Mucosa of stomach (tissue), 1 donor: ENCODE measurements around the gene OR1I1.

Source experiments
- H3K27me3 ChIP-seq: one replicate; pipeline ENCODE4 v1.7.0; 2013; ENCODE audit warnings: mild to moderate bottlenecking, low read length; ENCODE audit not compliant: control insufficient read depth, insufficient read depth
- H3K36me3 ChIP-seq: one replicate; pipeline ENCODE4 v1.7.0; 2013; ENCODE audit warnings: low read length; ENCODE audit not compliant: control insufficient read depth, insufficient read depth
- H3K4me1 ChIP-seq: one replicate; pipeline ENCODE4 v1.7.0; 2013; ENCODE audit warnings: mild to moderate bottlenecking, low read length; ENCODE audit not compliant: control insufficient read depth, insufficient read depth
- H3K4me3 ChIP-seq: one replicate; pipeline ENCODE4 v1.7.0; 2013; ENCODE audit warnings: low read length
- H3K9ac ChIP-seq: one replicate; pipeline ENCODE4 v1.7.0; 2013; ENCODE audit warnings: mild to moderate bottlenecking, low read length, moderate library complexity
- H3K9me3 ChIP-seq: one replicate; pipeline ENCODE4 v1.7.0; 2013; ENCODE audit warnings: mild to moderate bottlenecking, low read length, moderate library complexity; ENCODE audit not compliant: control insufficient read depth
- donor health status: Pancreatic carcinoma.

OR1I1 gene

GRCh38 chr19:15113245-15114152 is 31.5 kb downstream of the OR1I1 start:
- peaks cover 7% of the 10 kb centered on the region for H3K36me3 ChIP-seq
- H3K9ac ChIP-seq: no peak overlapping the region
- no peaks in the 10 kb centered on the region for H3K4me1 ChIP-seq
- no peaks in the 10 kb centered on the region for H3K27me3 ChIP-seq
- no peaks in the 10 kb centered on the region for H3K9me3 ChIP-seq
- no peak overlapping the region for H3K4me3 ChIP-seq

GRCh38 chr19:15114153-15114540 is 32.1 kb downstream of the OR1I1 start:
- Histone ChIP-seq H3K4me1 (no peaks in the 10 kb centered on the region), H3K9me3 (no peaks in the 10 kb centered on the region), H3K36me3 (peaks cover 7% of the 10 kb centered on the region), H3K9ac (no peak overlapping the region), H3K4me3 (no peak overlapping the region), H3K27me3 (no peaks in the 10 kb centered on the region)

- H3K27me3 ChIP-seq: no peaks in the 10 kb centered on the region
- no peaks in the 10 kb centered on the region for H3K4me1 ChIP-seq
- no peaks in the 10 kb centered on the region for H3K9me3 ChIP-seq
- no peak overlapping the region for H3K9ac ChIP-seq
- peaks cover 7% of the 10 kb centered on the region for H3K36me3 ChIP-seq
- H3K4me3 ChIP-seq: no peak overlapping the region
These were observed 33.1 kb downstream of the OR1I1 start for GRCh38 chr19:15115080-15115479.

GRCh38 chr19:15115762-15116615 is 34.0 kb downstream of the OR1I1 start:
- Histone ChIP-seq H3K4me1 (no peaks in the 10 kb centered on the region), H3K9ac (no peak overlapping the region), H3K27me3 (no peaks in the 10 kb centered on the region), H3K4me3 (no peak overlapping the region), H3K36me3 (peaks cover 7% of the 10 kb centered on the region), H3K9me3 (no peaks in the 10 kb centered on the region)

- H3K27me3 ChIP-seq: no peaks in the 10 kb centered on the region
- no peaks in the 10 kb centered on the region for H3K4me1 ChIP-seq
- peaks cover 7% of the 10 kb centered on the region for H3K36me3 ChIP-seq
- H3K9me3 ChIP-seq: no peaks in the 10 kb centered on the region
- no peak overlapping the region for H3K9ac ChIP-seq
- H3K4me3 ChIP-seq: no peak overlapping the region
These were observed 34.8 kb downstream of the OR1I1 start for GRCh38 chr19:15116856-15117255.

GRCh38 chr19:15118248-15118647 is 36.2 kb downstream of the OR1I1 start:
- Histone ChIP-seq H3K4me3 (no peak overlapping the region), H3K4me1 (no peaks in the 10 kb centered on the region), H3K9me3 (no peaks in the 10 kb centered on the region), H3K36me3 (peaks cover 7% of the 10 kb centered on the region), H3K27me3 (no peaks in the 10 kb centered on the region), H3K9ac (no peak overlapping the region)

- Histone ChIP-seq H3K4me1 (peaks cover under 1% of the 10 kb centered on the region), H3K27me3 (no peaks in the 10 kb centered on the region), H3K9ac (no peak overlapping the region), H3K4me3 (no peak overlapping the region), H3K9me3 (no peaks in the 10 kb centered on the region), H3K36me3 (peaks cover 7% of the 10 kb centered on the region)
These were observed 36.9 kb downstream of the OR1I1 start for GRCh38 chr19:15118789-15119494.

- H3K36me3 ChIP-seq: peaks cover 7% of the 10 kb centered on the region
- H3K27me3 ChIP-seq: no peaks in the 10 kb centered on the region
- no peaks in the 10 kb centered on the region for H3K9me3 ChIP-seq
- peaks cover 9% of the 10 kb centered on the region for H3K4me1 ChIP-seq
- H3K4me3 ChIP-seq: no peak overlapping the region
- H3K9ac ChIP-seq: no peak overlapping the region
These were observed 38.4 kb downstream of the OR1I1 start for GRCh38 chr19:15120135-15121026.

GRCh38 chr19:15122331-15123030 is 40.5 kb downstream of the OR1I1 start:
- Histone ChIP-seq H3K9ac (no peak overlapping the region), H3K27me3 (no peaks in the 10 kb centered on the region), H3K36me3 (peaks cover 7% of the 10 kb centered on the region), H3K9me3 (no peaks in the 10 kb centered on the region), H3K4me3 (no peak overlapping the region), H3K4me1 (peaks cover 9% of the 10 kb centered on the region)

GRCh38 chr19:15123031-15123890 is 41.2 kb downstream of the OR1I1 start:
- H3K9me3 ChIP-seq: no peaks in the 10 kb centered on the region
- H3K4me3 ChIP-seq: no peak overlapping the region
- H3K36me3 ChIP-seq: no peaks in the 10 kb centered on the region
- no peaks in the 10 kb centered on the region for H3K27me3 ChIP-seq
- H3K4me1 ChIP-seq: peaks cover 9% of the 10 kb centered on the region
- H3K9ac ChIP-seq: no peak overlapping the region
